ENCODE measurements around the gene PRODH.
A peak's percentile ranks its signal among the peaks of the same experiment; 100 is the strongest.
"Not testable (repeated sequence)": the region's sequence is repeated elsewhere in the genome, so short reads cannot be mapped to it uniquely, and the experiment has no call there.

PRODH gene

GRCh38 chr22:18971321-18971751, 35.2 kb upstream of the PRODH start:
- TF ChIP-seq POLR2A (IDR thresholded peaks at IDR 0.05; ENCODE audit: low read depth, low read length) = no peak
- FAIRE-seq (no peak), DNase-seq (ENCODE audit: insufficient read length, low spot score) (no peak)

GRCh38 chr22:18970948-18971315, 34.8 kb upstream of the PRODH start:
- DNase-seq (ENCODE audit: insufficient read length, low spot score) = no peak
- no peak for FAIRE-seq
- TF ChIP-seq POLR2A (IDR thresholded peaks at IDR 0.05; ENCODE audit: low read depth, low read length) = no peak

DNA sequence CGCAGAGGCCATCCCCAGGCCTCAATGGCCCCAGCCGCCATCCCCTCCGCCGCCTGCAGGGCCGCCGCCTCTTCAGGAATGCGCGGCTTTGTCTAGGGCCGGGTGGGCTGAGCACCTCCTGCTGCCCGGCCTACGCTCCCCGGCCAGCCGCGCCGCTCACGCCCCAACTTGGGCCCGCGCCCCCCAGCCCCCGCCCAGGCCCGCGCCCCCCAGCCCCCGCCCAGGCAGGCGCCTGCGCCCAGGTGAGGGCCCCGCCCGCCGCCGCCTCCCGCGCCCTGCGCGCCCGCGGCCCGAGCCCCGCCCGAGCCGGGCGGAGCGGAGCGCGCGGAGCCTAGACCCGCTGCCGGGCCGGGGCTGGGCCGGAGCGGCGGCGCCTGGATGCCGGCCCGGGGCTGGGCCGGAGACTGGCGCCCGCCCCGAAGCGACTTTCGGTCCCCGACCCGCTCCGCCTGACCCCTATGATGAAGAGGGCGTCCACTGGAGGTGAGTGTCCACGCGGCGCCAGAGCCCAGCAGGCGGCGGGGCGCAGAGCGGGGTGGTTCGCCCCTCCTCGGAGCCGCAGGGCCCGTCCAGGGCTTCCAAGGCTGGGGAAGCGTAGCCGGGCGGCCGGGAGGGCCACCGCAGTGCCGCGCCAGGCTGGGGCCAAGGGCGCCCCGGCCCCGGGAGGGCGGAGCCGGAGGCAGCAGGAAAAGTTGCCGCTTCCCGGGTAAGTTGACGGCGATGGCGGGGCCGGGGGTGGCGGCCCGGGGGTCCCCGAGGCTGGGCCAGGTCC, 34.3 kb upstream of the PRODH start:
- no peak for FAIRE-seq
- TF ChIP-seq POLR2A (IDR thresholded peaks at IDR 0.05; ENCODE audit: low read depth, low read length) = no peak
- DNase-seq (ENCODE audit: insufficient read length, low spot score) = peak; percentile 35

GRCh38 chr22:18969158-18969942, 33.3 kb upstream of the PRODH start:
- FAIRE-seq; DNase-seq (ENCODE audit: insufficient read length, low spot score): not testable (repeated sequence)

DNA sequence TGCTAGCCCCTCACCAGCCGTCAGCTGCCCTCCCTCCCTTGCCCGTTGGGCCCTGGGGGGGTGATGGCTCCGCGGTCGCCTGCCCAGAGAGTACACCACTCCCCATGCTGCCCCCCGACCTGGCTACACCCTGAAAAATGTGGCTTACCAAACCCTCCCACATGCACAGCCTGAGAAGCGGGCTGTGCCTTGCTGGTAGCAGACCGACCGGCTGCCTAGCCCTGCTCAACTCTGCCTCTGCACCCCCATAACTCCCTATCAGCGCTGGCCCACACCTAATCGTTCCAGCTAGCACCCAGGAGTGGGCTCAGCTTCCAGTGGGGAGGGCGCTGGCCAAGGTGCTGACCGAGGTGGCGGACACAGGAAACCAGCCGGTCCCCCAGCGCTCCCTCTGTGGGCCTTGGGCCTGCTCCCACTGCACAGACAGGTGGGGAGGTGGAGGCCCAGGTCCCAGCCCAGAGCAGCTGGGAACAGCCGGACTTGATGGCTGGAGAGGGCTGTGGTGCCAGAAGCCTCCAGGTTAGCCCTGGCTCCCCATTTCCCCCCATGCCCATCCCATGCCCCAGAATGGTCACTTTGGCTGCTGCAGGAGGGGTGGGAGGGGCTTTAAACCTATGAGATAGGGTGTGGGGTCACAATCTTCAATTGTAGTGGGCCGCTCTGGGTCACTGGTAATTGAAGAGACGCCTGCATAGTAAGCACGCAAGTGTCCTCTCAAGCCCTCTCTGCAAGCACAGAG, 32.1 kb upstream of the PRODH start:
- no peak for TF ChIP-seq POLR2A (IDR thresholded peaks at IDR 0.05; ENCODE audit: low read depth, low read length)
- FAIRE-seq = no peak
- DNase-seq (ENCODE audit: insufficient read length, low spot score) = no peak

- not testable (repeated sequence) for DNase-seq (ENCODE audit: insufficient read length, low spot score)
- FAIRE-seq = peak; percentile 53
Observed at GRCh38 chr22:18967391-18968010, 31.4 kb upstream of the PRODH start.

DNA sequence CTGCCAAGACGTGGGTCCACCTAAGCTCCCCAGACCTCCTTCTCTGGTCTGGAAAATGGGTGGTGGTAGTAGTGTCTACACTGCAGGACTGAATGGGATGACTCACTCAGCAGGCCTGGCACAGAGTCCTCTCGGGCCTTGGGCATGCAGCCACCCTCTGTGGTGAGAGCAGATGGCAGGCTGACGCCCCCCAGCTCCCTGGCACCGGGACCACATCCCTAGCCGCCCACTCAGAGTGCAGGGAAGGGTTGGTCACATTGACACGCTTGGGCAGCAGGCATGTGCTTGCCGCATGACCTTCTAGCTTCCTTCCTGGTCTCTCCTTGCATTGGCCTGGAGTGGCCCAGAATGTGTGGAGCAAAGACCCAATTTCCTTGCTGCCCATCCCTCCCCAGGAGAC, 30.7 kb upstream of the PRODH start:
- DNase-seq (ENCODE audit: insufficient read length, low spot score) (no peak), FAIRE-seq (no peak)
- TF ChIP-seq POLR2A (IDR thresholded peaks at IDR 0.05; ENCODE audit: low read depth, low read length) = no peak

GRCh38 chr22:18965526-18966421, 29.7 kb upstream of the PRODH start:
- no peak for TF ChIP-seq POLR2A (IDR thresholded peaks at IDR 0.05; ENCODE audit: low read depth, low read length)
- DNase-seq (ENCODE audit: insufficient read length, low spot score) (no peak), FAIRE-seq (no peak)

DNA sequence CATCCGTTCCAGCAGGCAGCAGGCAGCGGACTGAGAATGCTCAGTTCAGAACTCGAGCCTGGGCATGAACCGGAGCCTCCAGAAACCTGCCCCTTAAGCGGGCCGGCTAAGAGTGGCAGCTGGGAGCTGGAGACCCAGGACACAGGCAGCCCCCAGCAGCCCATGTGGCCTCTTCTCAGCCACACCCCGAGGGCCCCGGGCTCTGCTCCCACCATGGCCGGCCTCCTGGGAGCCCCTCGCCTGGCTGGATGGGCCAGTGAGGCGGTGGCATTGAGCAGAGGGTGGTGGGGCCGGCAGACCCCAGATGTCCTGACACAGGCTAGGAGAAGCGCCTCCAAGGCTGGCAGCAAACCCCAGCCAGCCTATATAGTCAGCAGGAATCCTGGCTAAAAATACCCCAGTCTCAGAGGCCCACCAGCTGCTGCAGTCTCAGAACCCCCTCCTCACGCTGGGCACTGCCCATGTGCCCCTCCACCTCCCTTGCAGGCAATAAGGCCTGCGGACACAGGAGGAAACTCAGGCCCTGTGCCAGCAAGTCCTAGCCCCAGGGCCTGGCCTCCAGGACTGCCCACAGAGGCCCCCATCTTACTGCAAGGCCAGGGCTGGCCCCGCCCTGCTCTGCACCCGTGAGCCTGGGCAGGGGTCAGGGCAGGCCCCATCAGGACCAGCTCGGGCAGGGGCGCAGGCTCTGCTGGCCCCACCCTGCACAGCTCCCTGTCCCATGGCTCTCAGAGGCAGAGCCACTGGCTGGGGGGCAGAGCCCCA, 28.6 kb upstream of the PRODH start:
- DNase-seq (ENCODE audit: insufficient read length, low spot score); FAIRE-seq: not testable (repeated sequence)

GRCh38 chr22:18964051-18964450, 28.0 kb upstream of the PRODH start:
- not testable (repeated sequence) for FAIRE-seq; DNase-seq (ENCODE audit: insufficient read length, low spot score)

- no peak for TF ChIP-seq POLR2A (IDR thresholded peaks at IDR 0.05; ENCODE audit: low read depth, low read length)
- DNase-seq (ENCODE audit: insufficient read length, low spot score) (no peak), FAIRE-seq (no peak)
Observed at GRCh38 chr22:18962308-18962635, 26.2 kb upstream of the PRODH start.

- DNase-seq (ENCODE audit: insufficient read length, low spot score); FAIRE-seq: not testable (repeated sequence)
Observed at GRCh38 chr22:18961632-18962307, 25.7 kb upstream of the PRODH start.

- DNase-seq (ENCODE audit: insufficient read length, low spot score); FAIRE-seq: not testable (repeated sequence)
Observed at GRCh38 chr22:18961201-18961600, 25.1 kb upstream of the PRODH start.

DNA sequence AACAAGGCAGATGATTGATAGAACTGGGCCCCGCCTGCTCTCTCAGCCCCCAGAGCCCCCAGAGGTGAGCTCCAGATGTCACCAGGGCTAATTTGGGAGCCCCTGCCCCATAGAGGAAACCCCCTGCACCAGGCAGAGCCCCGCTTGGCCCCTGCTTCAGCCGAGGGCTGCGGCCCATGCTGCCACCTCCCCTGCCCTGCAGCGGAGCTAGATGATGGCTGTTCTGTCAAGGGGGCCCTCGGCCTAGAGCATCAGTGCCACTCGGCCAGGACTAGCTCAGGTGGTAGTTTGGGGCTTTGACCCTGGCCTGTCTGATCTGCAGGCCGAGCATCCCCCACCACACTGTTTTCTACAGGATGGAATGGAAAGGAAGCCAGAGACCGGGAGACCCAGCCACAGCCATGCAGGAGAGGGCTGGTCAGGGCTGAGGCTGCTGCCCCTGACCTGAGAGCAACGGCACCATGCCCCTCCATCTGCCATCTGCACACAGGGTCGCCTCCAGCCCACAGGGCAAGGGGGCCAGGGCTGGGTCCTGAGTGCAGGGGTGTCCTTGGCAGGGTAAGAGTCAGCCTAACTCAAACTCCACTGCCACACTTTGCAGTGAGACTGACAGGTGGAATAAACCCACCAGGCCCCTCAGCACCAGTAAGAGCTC, 24.2 kb upstream of the PRODH start:
- not testable (repeated sequence) for FAIRE-seq; DNase-seq (ENCODE audit: insufficient read length, low spot score)

DNA sequence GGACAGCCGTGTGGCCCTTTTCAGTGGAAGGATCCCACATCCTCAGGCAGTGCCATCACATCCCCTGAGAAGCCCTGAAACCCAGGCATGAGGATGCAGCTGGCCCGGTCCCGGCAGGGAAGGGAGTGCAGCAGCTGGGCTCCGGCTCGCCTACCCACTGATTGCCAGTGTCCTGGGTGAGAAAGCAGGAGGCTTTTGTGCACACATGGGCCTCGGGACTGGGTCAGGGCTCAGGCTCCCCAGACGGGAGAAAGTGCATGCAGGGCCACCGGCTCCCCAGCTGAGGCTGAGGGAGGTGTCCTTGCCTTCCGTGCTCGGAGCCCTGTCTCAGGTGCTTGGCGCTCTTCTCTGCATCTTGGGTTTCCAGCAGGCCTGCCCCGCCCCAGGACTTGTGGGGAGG, 23.6 kb upstream of the PRODH start:
- DNase-seq (ENCODE audit: insufficient read length, low spot score); FAIRE-seq: not testable (repeated sequence)

DNA sequence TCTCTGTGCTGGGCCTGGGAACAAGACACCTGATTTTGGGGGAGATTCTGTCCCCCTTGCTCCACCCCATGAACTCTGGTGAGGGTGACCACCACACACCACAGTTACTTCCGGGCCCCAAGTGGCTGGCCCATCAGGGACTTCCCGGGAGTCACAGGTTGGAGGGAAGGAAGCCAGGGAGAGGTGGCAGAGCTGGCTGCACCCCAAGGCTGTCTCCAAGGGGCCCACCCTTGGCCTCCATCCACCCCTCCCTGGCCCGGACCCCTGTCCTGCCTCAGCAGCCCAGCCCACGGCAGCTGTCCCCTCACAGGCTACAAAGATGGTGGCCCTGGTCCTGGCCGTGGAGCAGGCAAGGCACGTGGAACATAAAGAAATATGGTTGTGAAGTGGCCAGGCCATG, 23.2 kb upstream of the PRODH start:
- FAIRE-seq; DNase-seq (ENCODE audit: insufficient read length, low spot score): not testable (repeated sequence)

DNA sequence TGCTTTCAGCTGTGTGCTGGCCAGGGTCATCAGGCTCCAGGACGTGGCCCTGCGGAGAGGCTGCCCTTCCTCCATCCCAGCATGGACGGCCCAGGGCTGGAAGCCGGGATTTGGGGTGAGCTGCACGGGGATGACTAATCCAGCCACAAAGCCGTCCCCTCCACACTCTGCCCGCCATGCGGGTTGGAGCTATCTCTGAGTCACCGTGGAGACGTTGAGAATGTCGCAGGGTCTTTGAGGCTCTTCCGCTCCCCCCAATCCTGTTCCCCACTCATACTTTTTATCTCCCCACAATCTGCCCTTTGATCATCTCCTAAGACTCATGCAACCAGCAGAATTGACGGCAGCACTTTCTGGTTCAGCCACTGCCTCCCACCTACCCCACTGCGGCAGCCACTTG, 22.6 kb upstream of the PRODH start:
- not testable (repeated sequence) for FAIRE-seq
- DNase-seq (ENCODE audit: insufficient read length, low spot score) = peak; percentile 26

All from H54 (cell line).